Left cardiac atrium (tissue), 4 donors: ENCODE measurements around the gene CSN2. TPM values are rescaled to one million over a fixed set of nuclear protein-coding genes. Genes with fewer than 3 reads are reported as not detected.

Experiments used
- ATAC-seq, 2 donors: fragments of 200-7000 bp; cut with Tn5 transposase; one replicate each; pipeline ENCODE4 v1.9.1; 2020; ENCODE audit warnings: mild to moderate bottlenecking in 2 of 2, moderate library complexity in 2 of 2
- DNase-seq: peaks from one replicate; pipeline ENCODE4 v3.0.0-alpha.2; 2020
- intact Hi-C, 2 donors: fragments of 100-400 bp; cut with DNase I; formaldehyde crosslinking; loops; one replicate each; pipeline versions ENCODE4 v1.14.1 to v1.15.1; 2022 to 2023
- total RNA-seq, 2 donors: library from RNA; stranded (reverse); fragmentation: NEBNext Ultra II Directional; extraction: Animal tissue kit (Norgen Biotek cat#: 25700); gene quantifications; one replicate each; pipeline ENCODE4 v1.2.1, GENCODE V29; 2021
- donor health status: DM: no; HTN: yes; CAD: no.
- donor health status: DM: no; HTN: yes; CAD: no; lungs with severe emphysema.
- donor health status: DM: yes; HTN: yes; CAD: no.
- donor health status: Dilated cardiomyopathy.

The CSN2 gene
- total RNA-seq, 2 donors from 2014 or later, result not detected

GRCh38 chr4:69910016-69910782 lies 55.3 kb downstream of the CSN2 start:
- ATAC-seq (peak in 1 of 2 donors; percentile 36), DNase-seq (no peak)
- intact Hi-C loops, result no loop called here

GRCh38 chr4:69909195-69909594 lies 56.3 kb downstream of the CSN2 start:
- no peak for ATAC-seq
- DNase-seq, result no peak
- intact Hi-C loops, result no loop called here

- intact Hi-C loops, result no loop called here
- DNase-seq (no peak), ATAC-seq (no peak)
Measured at GRCh38 chr4:69907151-69907550, 58.4 kb downstream of the CSN2 start.

Other genes starting within 250 kb of the CSN2 start
- 1 to 10 TPM in 1 of 2 donors, under 1 TPM in 1; 0.99 to 1.6 TPM for gene SULT1B1, start 205.1 kb downstream of the CSN2 start, total RNA-seq
- gene SULT1E1, start 105.6 kb downstream of the CSN2 start, total RNA-seq, result not detected
- gene CSN1S1, start 34.7 kb downstream of the CSN2 start, total RNA-seq, result 1 to 10 TPM in 1 of 2 donors, under 1 TPM in 1; 0.68 to 3.2 TPM
- not detected for gene STATH, start 30.2 kb upstream of the CSN2 start, total RNA-seq
- not detected for gene HTN3, start 62.7 kb upstream of the CSN2 start, total RNA-seq
- not detected for gene HTN1, start 84.7 kb upstream of the CSN2 start, total RNA-seq
- gene PRR27, start 188.5 kb upstream of the CSN2 start, total RNA-seq, result not detected
- gene ODAM, start 230.0 kb upstream of the CSN2 start, total RNA-seq, result not detected